ENCODE measurements around the gene FOXO6. TPM values are rescaled to one million over a fixed set of nuclear protein-coding genes. Genes with fewer than 3 reads are reported as not detected.
A peak's percentile ranks its signal among the peaks of the same experiment; 100 is the strongest.

Gene FOXO6
- total RNA-seq, 2 experiments from 2014 or later: 1.2 to 2.2 TPM

GRCh38 chr1:41416552-41417334 lies 55.5 kb downstream of the FOXO6 start:
- no peaks in the 10 kb centered on the region for H3K36me3 Mint-ChIP-seq (ENCODE audit: low read depth)
- CTCF ChIA-PET: interaction anchor here (0.9 to 2.7 kb wide), 2 partner anchors 84 to 149 kb away, joined by 3 to 7 read pairs; no protein-coding TSS in a partner anchor
- peak; percentile 36 to 80 (median 52) for DNase-seq
- H3K4me1 Mint-ChIP-seq (ENCODE audit: low read depth): no peaks in the 10 kb centered on the region
- no peak overlapping the region for H3K27ac ChIP-seq (ENCODE audit: low read depth in 1 of 2, low read length in 2 of 2)
- intact Hi-C loops (cut with DNase I, micrococcal nuclease): loop anchor here (1.0 to 5.0 kb wide), 4 partner anchors 93 to 148 kb away; no protein-coding TSS in a partner anchor
- no peaks in the 10 kb centered on the region for H3K9me3 Mint-ChIP-seq
- peak; percentile 86 for TF ChIP-seq CTCF (IDR thresholded peaks at IDR 0.05)
- H3K27me3 Mint-ChIP-seq: peaks cover 5% of the 10 kb centered on the region
- ATAC-seq (ENCODE audit: poor library complexity): peak; percentile 46
- no peak overlapping the region for H3K27ac Mint-ChIP-seq
- POLR2A ChIA-PET: no interaction called here
- peaks cover 3% of the 10 kb centered on the region for H3K4me1 ChIP-seq (ENCODE audit: insufficient read depth, low read length)
- peaks cover 0 to 4% of the 10 kb centered on the region in 2 experiments for H3K27me3 ChIP-seq (ENCODE audit: control insufficient read depth in 1 of 2, insufficient read depth in 2 of 2, low read length in 2 of 2)
- H3K9me3 ChIP-seq (ENCODE audit: control insufficient read depth in 1 of 2, insufficient read depth in 1 of 2, low read length in 2 of 2): peaks cover 0 to 1% of the 10 kb centered on the region in 2 experiments
- no peak overlapping the region for H3K4me3 ChIP-seq (ENCODE audit: low read length)
- H3K4me3 Mint-ChIP-seq: no peak overlapping the region
- H3K36me3 ChIP-seq (ENCODE audit: insufficient read depth, low read length): no peaks in the 10 kb centered on the region

- H3K27ac Mint-ChIP-seq: no peak overlapping the region
- H3K27me3 ChIP-seq (ENCODE audit: control insufficient read depth in 1 of 2, insufficient read depth in 2 of 2, low read length in 2 of 2): peaks cover 0 to 4% of the 10 kb centered on the region in 2 experiments
- DNase-seq: no peak
- H3K4me3 ChIP-seq (ENCODE audit: low read length): no peak overlapping the region
- ChIA-PET POLR2A (no interaction called here), CTCF (interaction anchor here (0.9 to 2.7 kb wide), 2 partner anchors 85 to 150 kb away, joined by 3 to 7 read pairs; no protein-coding TSS in a partner anchor)
- no peaks in the 10 kb centered on the region for H3K36me3 Mint-ChIP-seq (ENCODE audit: low read depth)
- no peaks in the 10 kb centered on the region for H3K4me1 Mint-ChIP-seq (ENCODE audit: low read depth)
- no peaks in the 10 kb centered on the region for H3K9me3 ChIP-seq (ENCODE audit: control insufficient read depth in 1 of 2, insufficient read depth in 1 of 2, low read length in 2 of 2)
- peaks cover 5% of the 10 kb centered on the region for H3K27me3 Mint-ChIP-seq
- H3K27ac ChIP-seq (ENCODE audit: low read depth in 1 of 2, low read length in 2 of 2): no peak overlapping the region
- intact Hi-C loops (cut with DNase I, micrococcal nuclease): loop anchor here (1.0 to 5.0 kb wide), 4 partner anchors 94 to 149 kb away; no protein-coding TSS in a partner anchor
- no peaks in the 10 kb centered on the region for H3K36me3 ChIP-seq (ENCODE audit: insufficient read depth, low read length)
- no peak for ATAC-seq (ENCODE audit: poor library complexity)
- H3K4me3 Mint-ChIP-seq: no peak overlapping the region
- peak; percentile 29 for TF ChIP-seq CTCF (IDR thresholded peaks at IDR 0.05)
- no peaks in the 10 kb centered on the region for H3K9me3 Mint-ChIP-seq
- H3K4me1 ChIP-seq (ENCODE audit: insufficient read depth, low read length): peaks cover 3% of the 10 kb centered on the region
Measured at GRCh38 chr1:41417335-41417682, 56.1 kb downstream of the FOXO6 start.

- POLR2A ChIA-PET: no interaction called here
- Histone ChIP-seq H3K9me3 (ENCODE audit: control insufficient read depth in 1 of 2, insufficient read depth in 1 of 2, low read length in 2 of 2) (no peaks in the 10 kb centered on the region), H3K36me3 (ENCODE audit: insufficient read depth, low read length) (no peaks in the 10 kb centered on the region), H3K4me3 (ENCODE audit: low read length) (no peak overlapping the region), H3K27me3 (ENCODE audit: control insufficient read depth in 1 of 2, insufficient read depth in 2 of 2, low read length in 2 of 2) (peaks cover 0 to 4% of the 10 kb centered on the region in 2 experiments), H3K27ac (ENCODE audit: low read depth in 1 of 2, low read length in 2 of 2) (no peak overlapping the region), H3K4me1 (ENCODE audit: insufficient read depth, low read length) (peaks cover 3% of the 10 kb centered on the region)
- peaks cover 5% of the 10 kb centered on the region for H3K27me3 Mint-ChIP-seq
- no peaks in the 10 kb centered on the region for H3K9me3 Mint-ChIP-seq
- DNase-seq (no peak), ATAC-seq (ENCODE audit: poor library complexity) (no peak)
- no peaks in the 10 kb centered on the region for H3K4me1 Mint-ChIP-seq (ENCODE audit: low read depth)
- no peaks in the 10 kb centered on the region for H3K36me3 Mint-ChIP-seq (ENCODE audit: low read depth)
- intact Hi-C loops (cut with DNase I, micrococcal nuclease): loop anchor here (1.0 to 5.0 kb wide), 4 partner anchors 94 to 149 kb away; no protein-coding TSS in a partner anchor
- TF ChIP-seq CTCF (IDR thresholded peaks at IDR 0.05): no peak
- no peak overlapping the region for H3K27ac Mint-ChIP-seq
- no peak overlapping the region for H3K4me3 Mint-ChIP-seq
- CTCF ChIA-PET: interaction anchor here (0.9 to 2.7 kb wide), 2 partner anchors 85 to 150 kb away, joined by 3 to 7 read pairs; no protein-coding TSS in a partner anchor
Measured at GRCh38 chr1:41417746-41418145, 56.5 kb downstream of the FOXO6 start.

Data from CD4-positive, alpha-beta T cell (primary cell).